ENCODE measurements around the gene CDC42EP3.

The CDC42EP3 gene

DNA sequence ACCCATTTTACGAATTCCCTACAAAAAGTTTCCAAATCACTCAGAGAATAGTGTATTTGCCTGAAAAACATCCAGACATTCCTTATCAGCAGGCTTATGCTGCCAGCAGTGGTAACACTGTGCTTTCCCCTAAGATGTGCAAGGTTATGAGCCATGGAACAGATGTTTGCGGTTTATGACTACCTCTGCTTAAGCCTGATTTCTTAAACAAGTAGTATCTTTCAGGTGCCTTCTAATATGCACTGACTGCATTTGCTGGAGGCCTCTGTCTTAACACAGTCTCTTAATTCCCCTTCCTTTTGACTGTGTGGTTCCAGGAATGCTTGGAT, 54.8 kb downstream of the CDC42EP3 start:
- H3K27ac ChIP-seq = no peak overlapping the region
- TF ChIP-seq, protein P1, sequence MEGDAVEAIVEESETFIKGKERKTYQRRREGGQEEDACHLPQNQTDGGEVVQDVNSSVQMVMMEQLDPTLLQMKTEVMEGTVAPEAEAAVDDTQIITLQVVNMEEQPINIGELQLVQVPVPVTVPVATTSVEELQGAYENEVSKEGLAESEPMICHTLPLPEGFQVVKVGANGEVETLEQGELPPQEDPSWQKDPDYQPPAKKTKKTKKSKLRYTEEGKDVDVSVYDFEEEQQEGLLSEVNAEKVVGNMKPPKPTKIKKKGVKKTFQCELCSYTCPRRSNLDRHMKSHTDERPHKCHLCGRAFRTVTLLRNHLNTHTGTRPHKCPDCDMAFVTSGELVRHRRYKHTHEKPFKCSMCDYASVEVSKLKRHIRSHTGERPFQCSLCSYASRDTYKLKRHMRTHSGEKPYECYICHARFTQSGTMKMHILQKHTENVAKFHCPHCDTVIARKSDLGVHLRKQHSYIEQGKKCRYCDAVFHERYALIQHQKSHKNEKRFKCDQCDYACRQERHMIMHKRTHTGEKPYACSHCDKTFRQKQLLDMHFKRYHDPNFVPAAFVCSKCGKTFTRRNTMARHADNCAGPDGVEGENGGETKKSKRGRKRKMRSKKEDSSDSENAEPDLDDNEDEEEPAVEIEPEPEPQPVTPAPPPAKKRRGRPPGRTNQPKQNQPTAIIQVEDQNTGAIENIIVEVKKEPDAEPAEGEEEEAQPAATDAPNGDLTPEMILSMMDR (conservative IDR thresholded peaks at IDR 0.05) = no peak
- no peak for TF ChIP-seq ZFX (IDR thresholded peaks at IDR 0.05)

- H3K27ac ChIP-seq = no peak overlapping the region
- TF ChIP-seq ZFX (IDR thresholded peaks at IDR 0.05) = no peak
- TF ChIP-seq, protein P1 (conservative IDR thresholded peaks at IDR 0.05) = no peak
Observed at GRCh38 chr2:37615804-37616676, 55.4 kb downstream of the CDC42EP3 start.

DNA sequence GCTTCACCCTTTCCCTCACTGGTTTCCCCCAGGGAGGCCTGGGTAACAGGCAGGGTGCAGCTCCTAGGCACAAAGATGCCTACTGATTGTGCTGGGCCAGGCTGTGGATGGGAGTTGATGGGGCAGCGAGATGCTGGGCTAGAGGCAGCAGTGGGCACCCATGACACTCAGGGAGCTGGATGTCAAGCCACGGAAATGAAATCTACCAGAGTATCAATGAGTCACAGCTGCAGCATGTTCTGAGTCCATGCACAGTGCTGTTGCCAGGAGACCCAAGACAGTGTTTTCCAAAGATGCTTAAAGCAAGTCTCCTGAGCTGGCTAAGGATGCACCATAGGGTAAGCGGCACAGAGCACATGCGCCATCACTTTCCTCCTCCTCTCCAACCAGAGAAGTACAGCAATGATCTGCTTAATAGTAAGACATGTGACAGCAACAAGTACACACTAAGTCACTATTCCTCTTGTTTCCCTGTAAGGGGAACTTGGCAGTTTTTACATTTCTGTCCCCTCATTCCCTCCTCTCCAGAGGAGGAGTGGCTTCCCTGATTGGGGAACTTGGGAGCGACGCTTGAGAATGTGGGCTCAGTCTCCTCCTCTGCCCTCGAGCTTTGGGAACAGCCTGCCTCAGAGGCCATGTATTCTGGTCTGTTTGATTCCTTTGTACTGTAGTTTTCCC, 57.2 kb downstream of the CDC42EP3 start:
- TF ChIP-seq, protein P1 (conservative IDR thresholded peaks at IDR 0.05) = no peak
- no peak for TF ChIP-seq ZFX (IDR thresholded peaks at IDR 0.05)
- H3K27ac ChIP-seq = no peak overlapping the region

DNA sequence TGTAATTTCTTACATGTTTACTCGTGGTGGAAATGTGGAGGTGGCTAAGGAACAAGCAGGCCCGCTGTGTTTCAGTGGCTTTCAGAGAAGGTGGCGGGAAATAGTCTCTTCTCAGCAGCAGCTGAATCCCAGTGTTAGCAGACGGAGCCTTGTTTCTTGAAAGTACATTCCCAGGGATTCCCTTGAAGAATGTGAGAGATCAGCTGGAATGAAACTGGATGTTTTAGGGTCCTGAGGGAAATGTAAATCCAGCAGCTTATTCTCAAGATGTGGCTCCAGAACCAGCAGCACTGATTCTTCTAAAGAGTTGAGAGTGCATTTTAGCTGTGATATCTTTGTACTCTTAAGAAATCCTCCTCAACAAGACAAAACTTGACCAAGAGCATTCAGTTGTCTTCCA, 59.1 kb downstream of the CDC42EP3 start:
- no peak overlapping the region for H3K27ac ChIP-seq
- TF ChIP-seq ZFX (IDR thresholded peaks at IDR 0.05) = no peak
- TF ChIP-seq, protein P1 (conservative IDR thresholded peaks at IDR 0.05) = no peak

- TF ChIP-seq ZFX (IDR thresholded peaks at IDR 0.05) = no peak
- TF ChIP-seq, protein P1 (conservative IDR thresholded peaks at IDR 0.05) = no peak
- no peak overlapping the region for H3K27ac ChIP-seq
Observed at GRCh38 chr2:37610638-37611289, 60.7 kb downstream of the CDC42EP3 start.

DNA sequence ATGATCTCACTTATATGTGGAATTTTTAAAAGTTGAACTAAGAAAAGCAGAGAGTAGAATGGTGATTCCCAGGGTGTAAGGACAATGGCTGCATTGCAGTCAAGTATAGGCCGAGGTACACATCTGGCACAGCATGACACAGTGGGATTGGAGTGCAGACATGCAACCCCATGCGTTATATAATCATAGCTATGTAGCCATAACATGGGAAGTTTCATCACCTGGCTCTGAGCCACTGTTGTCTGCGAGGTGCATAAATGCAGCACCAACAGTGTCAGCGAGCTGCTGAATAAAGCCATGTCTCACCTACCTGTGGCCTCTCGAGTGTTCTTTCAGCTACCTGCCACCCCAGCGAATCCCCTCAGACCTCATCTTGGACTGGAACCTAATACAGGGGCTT, 61.7 kb downstream of the CDC42EP3 start:
- no peak overlapping the region for H3K27ac ChIP-seq
- no peak for TF ChIP-seq ZFX (IDR thresholded peaks at IDR 0.05)
- TF ChIP-seq, protein P1 (conservative IDR thresholded peaks at IDR 0.05) = no peak

GRCh38 chr2:37604716-37605115, 66.7 kb downstream of the CDC42EP3 start:
- TF ChIP-seq ZFX (IDR thresholded peaks at IDR 0.05) = no peak
- TF ChIP-seq, protein P1 (conservative IDR thresholded peaks at IDR 0.05) = no peak
- no peak overlapping the region for H3K27ac ChIP-seq

Measured in C4-2B (cell line).